Trophoblast cell (in vitro differentiated cells and primary cell): ENCODE results near the gene GAR1. TPM values are rescaled to one million over a fixed set of nuclear protein-coding genes. Genes with fewer than 3 reads are reported as not detected.
"Not testable (repeated sequence)": the region's sequence is repeated elsewhere in the genome, so short reads cannot be mapped to it uniquely, and the experiment has no call there.

Experiments
- DNase-seq, 2 donors: peaks; one replicate each; pipeline ENCODE4 v3.0.0-alpha.2; 2016
- H2AFZ ChIP-seq: 2 replicates; pipeline ENCODE4 v1.6.1; 2013; ENCODE audit warnings: low read length, moderate library complexity, mild to moderate bottlenecking; ENCODE audit not compliant: insufficient read depth, poor library complexity
- H2AK5ac ChIP-seq: 2 replicates; pipeline ENCODE4 v1.6.1; 2013; ENCODE audit warnings: mild to moderate bottlenecking, low read length
- H2BK120ac ChIP-seq: 2 replicates; pipeline ENCODE4 v1.6.1; 2013; ENCODE audit warnings: low read length, mild to moderate bottlenecking, moderate library complexity; ENCODE audit not compliant: insufficient read depth, poor library complexity
- H2BK12ac ChIP-seq: 2 replicates; pipeline ENCODE4 v1.6.1; 2013; ENCODE audit warnings: mild to moderate bottlenecking, low read length, moderate library complexity
- H2BK5ac ChIP-seq: 2 replicates; pipeline ENCODE4 v1.6.1; 2013; ENCODE audit warnings: low read length, low read depth, moderate library complexity, mild to moderate bottlenecking; ENCODE audit not compliant: poor library complexity
- H3K14ac ChIP-seq: 2 replicates; pipeline ENCODE4 v1.6.1; 2013; ENCODE audit warnings: mild to moderate bottlenecking, low read length
- H3K18ac ChIP-seq: 2 replicates; pipeline ENCODE4 v1.6.1; 2013; ENCODE audit warnings: mild to moderate bottlenecking, low read length
- H3K23ac ChIP-seq: 2 replicates; pipeline ENCODE4 v1.6.1; 2013; ENCODE audit warnings: low read length
- H3K27ac ChIP-seq: 2 replicates; pipeline ENCODE4 v1.5.1; 2013; ENCODE audit warnings: low read depth, mild to moderate bottlenecking, inconsistent platforms, low read length, moderate library complexity
- H3K27me3 ChIP-seq: 2 replicates; pipeline ENCODE4 v1.6.1; 2013; ENCODE audit warnings: inconsistent platforms, mild to moderate bottlenecking, low read length, moderate library complexity; ENCODE audit not compliant: insufficient read depth
- H3K36me3 ChIP-seq, 2 experiments: 1 replicate in 1 of 2; 2 replicates in 1 of 2; pipeline ENCODE4 v1.6.1; 2013; ENCODE audit warnings: low read length in 2 of 2, mild to moderate bottlenecking in 2 of 2, moderate library complexity in 1 of 2; ENCODE audit not compliant: insufficient read depth in 2 of 2, control insufficient read depth in 1 of 2
- H3K4ac ChIP-seq: 2 replicates; pipeline ENCODE4 v1.6.1; 2013; ENCODE audit warnings: low read depth, mild to moderate bottlenecking, low read length, moderate library complexity
- H3K4me1 ChIP-seq, 2 experiments: 1 replicate in 1 of 2; 2 replicates in 1 of 2; pipeline ENCODE4 v1.6.1; 2013; ENCODE audit warnings: low read length in 2 of 2, mild to moderate bottlenecking in 2 of 2, moderate library complexity in 1 of 2; ENCODE audit not compliant: insufficient read depth in 2 of 2, control insufficient read depth in 1 of 2
- H3K4me2 ChIP-seq: 2 replicates; pipeline ENCODE4 v1.6.1; 2013; ENCODE audit warnings: inconsistent platforms, mild to moderate bottlenecking, low read length, moderate library complexity
- H3K4me3 ChIP-seq: 2 replicates; pipeline ENCODE4 v1.5.1; 2013; ENCODE audit warnings: mild to moderate bottlenecking, low read depth, low read length, inconsistent platforms
- H3K79me1 ChIP-seq: one replicate; pipeline ENCODE4 v1.6.1; 2013; ENCODE audit warnings: low read length
- H3K79me2 ChIP-seq: 2 replicates; pipeline ENCODE4 v1.6.1; 2013; ENCODE audit warnings: low read length, mild to moderate bottlenecking; ENCODE audit not compliant: control insufficient read depth, insufficient read depth, poor library complexity
- H3K9ac ChIP-seq: 2 replicates; pipeline ENCODE4 v1.6.1; 2013; ENCODE audit warnings: mild to moderate bottlenecking, low read length
- H3K9me3 ChIP-seq: 2 replicates; pipeline ENCODE4 v1.6.1; 2013; ENCODE audit warnings: low read depth, mild to moderate bottlenecking, control low read depth, inconsistent platforms, low read length; ENCODE audit not compliant: insufficient read depth
- H4K12ac ChIP-seq: 2 replicates; pipeline ENCODE4 v1.6.1; 2013; ENCODE audit warnings: low read depth, mild to moderate bottlenecking, low read length, moderate library complexity
- H4K8ac ChIP-seq: 2 replicates; pipeline ENCODE4 v1.6.1; 2013; ENCODE audit warnings: low read depth, mild to moderate bottlenecking, low read length, moderate library complexity
- H4K91ac ChIP-seq: one replicate; pipeline ENCODE4 v1.6.1; 2013; ENCODE audit warnings: low read depth, mild to moderate bottlenecking, low read length, moderate library complexity
- WGBS: extraction: QIAGEN DNeasy Blood & Tissue Kit; methylation state at CpG from one replicate; pipeline ENCODE4 v1.1.7; 2013; ENCODE audit warnings: missing lambda C conversion rate; ENCODE audit not compliant: insufficient read length, insufficient coverage; ENCODE audit errors: extremely low coverage; 5-methylcytosine and 5-hydroxymethylcytosine counted together
- polyA plus RNA-seq: library from polyadenylated mRNA; stranded (reverse); fragments of 200-250 nt; gene quantifications from 2 replicates; pipeline ENCODE4 v1.2.3, GENCODE V29; 2013

GAR1 gene
- 79.3 and 85.2 TPM in 2 replicates for polyA plus RNA-seq

- H3K27me3 ChIP-seq: no peaks in the 10 kb centered on the region
- H4K91ac ChIP-seq: peak within 1 kb of the TSS; percentile 78
- H4K8ac ChIP-seq: peak within 1 kb of the TSS; percentile 88
- H3K4me2 ChIP-seq: peak within 1 kb of the TSS; percentile 96
- peak within 1 kb of the TSS; percentile 73 for H3K9ac ChIP-seq
- H3K27ac ChIP-seq: peak within 1 kb of the TSS; percentile 80
- no peaks in the 10 kb centered on the region for H3K9me3 ChIP-seq
- peaks cover 5% of the 10 kb centered on the region for H3K79me2 ChIP-seq
- WGBS: no CpG with 5 or more reads among the region's 53 CpGs
- peak within 1 kb of the TSS; percentile 21 for H2AK5ac ChIP-seq
- no peak within 1 kb of the TSS for H3K23ac ChIP-seq
- DNase-seq: peak; percentile 92 to 94
- peak within 1 kb of the TSS; percentile 81 for H3K14ac ChIP-seq
- peak within 1 kb of the TSS; percentile 74 for H2BK120ac ChIP-seq
- no peak within 1 kb of the TSS for H2BK12ac ChIP-seq
- H4K12ac ChIP-seq: peak within 1 kb of the TSS; percentile 75
- peak within 1 kb of the TSS; percentile 76 for H3K4ac ChIP-seq
- H3K18ac ChIP-seq: peak within 1 kb of the TSS; percentile 71
- H2AFZ ChIP-seq: peak within 1 kb of the TSS; percentile 95
- H3K79me1 ChIP-seq: peaks cover 5% of the 10 kb centered on the region
- peak within 1 kb of the TSS; percentile 91 for H3K4me3 ChIP-seq
- H3K36me3 ChIP-seq: peaks cover 3% of the 10 kb centered on the region in 2 experiments
- H3K4me1 ChIP-seq: no peaks in the 10 kb centered on the region
- peak within 1 kb of the TSS; percentile 71 for H2BK5ac ChIP-seq
Measured at GRCh38 chr4:109815151-109816081, at the start of gene GAR1. GAR1 (plus strand) TSS chr4:109815762; CDS start chr4:109816165, 403 bp downstream.

GRCh38 chr4:109782092-109782491 is 33.5 kb upstream of the GAR1 start:
- not testable (repeated sequence) for H3K4ac ChIP-seq, H3K4me2 ChIP-seq, H4K12ac ChIP-seq, H3K4me3 ChIP-seq, H2AK5ac ChIP-seq, H3K23ac ChIP-seq, H3K18ac ChIP-seq, H3K79me2 ChIP-seq, H3K79me1 ChIP-seq, H4K8ac ChIP-seq, H3K36me3 ChIP-seq, H2AFZ ChIP-seq, H3K27me3 ChIP-seq, H3K4me1 ChIP-seq, H2BK5ac ChIP-seq, DNase-seq, H4K91ac ChIP-seq, H3K27ac ChIP-seq, H3K9ac ChIP-seq, H3K14ac ChIP-seq, H3K9me3 ChIP-seq, H2BK12ac ChIP-seq, H2BK120ac ChIP-seq
- WGBS: no CpG with 5 or more reads among the region's 2 CpGs

GRCh38 chr4:109786846-109787245 is 28.7 kb upstream of the GAR1 start:
- no peak overlapping the region for H3K27ac ChIP-seq
- no peak overlapping the region for H3K4ac ChIP-seq
- no peak overlapping the region for H2AFZ ChIP-seq
- no peak overlapping the region for H3K4me3 ChIP-seq
- H4K91ac ChIP-seq: no peak overlapping the region
- WGBS: no CpG with 5 or more reads among the region's 1 CpG
- no peak overlapping the region for H2BK120ac ChIP-seq
- H3K18ac ChIP-seq: no peak overlapping the region
- H3K27me3 ChIP-seq: no peaks in the 10 kb centered on the region
- H3K4me1 ChIP-seq: no peaks in the 10 kb centered on the region
- H3K79me2 ChIP-seq: no peaks in the 10 kb centered on the region
- H3K9me3 ChIP-seq: no peaks in the 10 kb centered on the region
- no peak for DNase-seq
- H2BK12ac ChIP-seq: no peak overlapping the region
- H2AK5ac ChIP-seq: no peak overlapping the region
- no peak overlapping the region for H3K14ac ChIP-seq
- no peak overlapping the region for H3K23ac ChIP-seq
- no peak overlapping the region for H3K4me2 ChIP-seq
- H3K79me1 ChIP-seq: no peaks in the 10 kb centered on the region
- no peaks in the 10 kb centered on the region for H3K36me3 ChIP-seq
- H2BK5ac ChIP-seq: no peak overlapping the region
- H4K12ac ChIP-seq: no peak overlapping the region
- no peak overlapping the region for H3K9ac ChIP-seq
- no peak overlapping the region for H4K8ac ChIP-seq

GRCh38 chr4:109787807-109788206 is 27.8 kb upstream of the GAR1 start:
- WGBS: no CpG with 5 or more reads among the region's 1 CpG

More at GRCh38 chr4:109787807-109788206, 27.8 kb upstream of the GAR1 start:
- H3K4me2 ChIP-seq: no peak overlapping the region
- H3K14ac ChIP-seq: no peak overlapping the region
- no peak overlapping the region for H3K18ac ChIP-seq
- H2AFZ ChIP-seq: no peak overlapping the region
- H4K8ac ChIP-seq: no peak overlapping the region
- no peak overlapping the region for H3K9ac ChIP-seq
- H3K4ac ChIP-seq: no peak overlapping the region
- H3K79me2 ChIP-seq: no peaks in the 10 kb centered on the region
- no peak overlapping the region for H2AK5ac ChIP-seq
- H3K23ac ChIP-seq: no peak overlapping the region
- H2BK5ac ChIP-seq: no peak overlapping the region
- H2BK120ac ChIP-seq: no peak overlapping the region
- no peaks in the 10 kb centered on the region for H3K27me3 ChIP-seq
- H3K79me1 ChIP-seq: no peaks in the 10 kb centered on the region
- H4K12ac ChIP-seq: no peak overlapping the region
- no peak overlapping the region for H4K91ac ChIP-seq
- H3K4me3 ChIP-seq: no peak overlapping the region
- no peak overlapping the region for H3K27ac ChIP-seq
- no peaks in the 10 kb centered on the region for H3K4me1 ChIP-seq
- H3K36me3 ChIP-seq: no peaks in the 10 kb centered on the region
- no peak for DNase-seq
- no peaks in the 10 kb centered on the region for H3K9me3 ChIP-seq
- H2BK12ac ChIP-seq: no peak overlapping the region
